ENCODE data around the gene ALKBH6.

Gene ALKBH6

DNA sequence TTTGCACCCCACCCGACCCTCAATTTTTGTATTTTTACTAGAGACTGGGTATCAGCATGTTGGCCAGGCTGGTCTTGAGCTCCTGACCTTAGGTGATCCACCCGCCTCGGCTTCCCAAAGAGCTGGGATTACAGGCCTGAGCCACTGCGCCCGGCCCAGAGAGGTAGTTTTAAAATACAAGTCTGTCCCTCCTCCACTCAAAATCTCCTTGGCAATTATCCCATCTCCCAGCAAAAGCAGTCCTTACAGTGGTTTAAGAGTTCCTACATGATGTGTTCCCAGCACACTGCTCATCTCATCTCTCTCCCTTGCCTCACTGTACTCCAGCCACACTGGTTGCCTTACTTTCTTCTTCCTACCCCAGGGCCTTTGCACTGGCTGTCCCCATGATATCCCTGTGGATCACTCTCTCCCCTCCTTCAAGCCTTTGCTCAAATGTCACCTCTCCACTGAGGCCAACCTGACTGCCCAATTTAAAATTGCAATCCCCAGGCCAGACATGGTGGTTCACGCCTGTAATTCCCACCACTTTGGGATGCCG, 53.5 kb downstream of the ALKBH6 start:
- in situ Hi-C loops (cut with MboI; ENCODE audit: low sequenced_read_pairs): no loop called here

DNA sequence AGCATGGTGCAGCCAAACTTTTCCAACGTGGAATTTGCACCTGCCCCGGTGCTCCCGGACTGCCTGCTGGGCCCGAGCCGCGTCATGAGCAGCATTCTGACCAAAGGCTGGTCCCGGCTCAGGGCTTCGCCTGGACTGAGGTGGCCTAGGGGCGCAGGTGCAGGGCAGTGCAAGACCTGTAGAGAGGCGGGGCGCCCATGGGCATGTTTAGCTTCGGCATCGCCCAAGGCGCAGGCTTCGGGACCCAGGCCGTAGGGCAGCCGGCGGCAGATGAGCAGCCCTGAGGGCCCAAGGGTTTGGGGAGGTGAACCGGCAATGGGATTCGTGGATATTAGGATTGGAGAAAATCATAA, 54.1 kb downstream of the ALKBH6 start:
- in situ Hi-C loops (cut with MboI; ENCODE audit: low sequenced_read_pairs): no loop called here
